Naive thymus-derived CD8-positive, alpha-beta T cell (primary cell): Measurements from ENCODE around the gene PITPNB. TPM values are rescaled to one million over a fixed set of nuclear protein-coding genes. Genes with fewer than 3 reads are reported as not detected.
A peak's percentile ranks its signal among the peaks of the same experiment; 100 is the strongest.

Experiments used
- ATAC-seq, 2 donors: fragments of 150-1000 bp; cut with Tn5 transposase in 1 of 2; sonication (Bioruptor Pico), chemical (Tn5 transposase) in 1 of 2; 1 replicate in 1 of 2; 2 replicates in 1 of 2; pipeline ENCODE4 v1.10.0; 2021; ENCODE audit warnings: mild to moderate bottlenecking in 2 of 2, moderate library complexity in 2 of 2
- POLR2A ChIA-PET: fragments of 350-600 bp; sonication (Branson Sonifier 250); formaldehyde crosslinking; loops from one replicate; lab custom pipeline; 2021; ENCODE audit warnings: antibody characterized with exemption; lab: Charles Lee
- DNase-seq, 10 donors: peaks; one replicate each; pipeline versions ENCODE4 v3.0.0 to v3.0.0-alpha.2; 2020 to 2022
- H3K27ac Mint-ChIP-seq, 10 donors: one replicate each; pipeline ENCODE4 v1.8.0; 2020 to 2022; ENCODE audit warnings: mild to moderate bottlenecking in 10 of 10, mixed read lengths in 10 of 10, moderate library complexity in 4 of 10, inconsistent platforms in 1 of 10
- H3K27me3 Mint-ChIP-seq, 5 donors: one replicate each; pipeline ENCODE4 v1.8.0; 2021 to 2022; ENCODE audit warnings: mixed read lengths in 5 of 5
- H3K36me3 Mint-ChIP-seq, 3 donors: one replicate each; pipeline ENCODE4 v1.8.0; 2020 to 2022; ENCODE audit warnings: mixed read lengths in 3 of 3, mild to moderate bottlenecking in 2 of 3, inconsistent platforms in 1 of 3
- H3K4me1 Mint-ChIP-seq, 4 donors: one replicate each; pipeline ENCODE4 v1.8.0; 2021 to 2022; ENCODE audit warnings: mixed read lengths in 4 of 4
- H3K4me3 Mint-ChIP-seq, 10 donors: one replicate each; pipeline ENCODE4 v1.8.0; 2020 to 2022; ENCODE audit warnings: mild to moderate bottlenecking in 10 of 10, mixed read lengths in 10 of 10, moderate library complexity in 6 of 10, inconsistent platforms in 1 of 10
- H3K9me3 Mint-ChIP-seq, 9 donors: one replicate each; pipeline ENCODE4 v1.8.0; 2020 to 2022; ENCODE audit warnings: mixed read lengths in 9 of 9, mild to moderate bottlenecking in 3 of 9, inconsistent platforms in 1 of 9, moderate library complexity in 1 of 9
- polyA plus RNA-seq, 3 donors: library from polyadenylated mRNA; unstranded; fragments of 300-500 nt; fragmentation: Illumina TruSeq; gene quantifications; one replicate each; pipeline ENCODE4 v1.2.3, GENCODE V29; 2021
- total RNA-seq, 8 experiments: library from RNA in 2 of 8; stranded (reverse) in 2 of 8; gene quantifications; one replicate each; pipeline ENCODE4 v1.2.3 and lab custom pipeline; 2021 to 2026

Gene PITPNB
- total and polyA plus RNA-seq, 5 experiments from 2014 or later, result 58.7 to 76.2 (median 59.9) TPM

DNA sequence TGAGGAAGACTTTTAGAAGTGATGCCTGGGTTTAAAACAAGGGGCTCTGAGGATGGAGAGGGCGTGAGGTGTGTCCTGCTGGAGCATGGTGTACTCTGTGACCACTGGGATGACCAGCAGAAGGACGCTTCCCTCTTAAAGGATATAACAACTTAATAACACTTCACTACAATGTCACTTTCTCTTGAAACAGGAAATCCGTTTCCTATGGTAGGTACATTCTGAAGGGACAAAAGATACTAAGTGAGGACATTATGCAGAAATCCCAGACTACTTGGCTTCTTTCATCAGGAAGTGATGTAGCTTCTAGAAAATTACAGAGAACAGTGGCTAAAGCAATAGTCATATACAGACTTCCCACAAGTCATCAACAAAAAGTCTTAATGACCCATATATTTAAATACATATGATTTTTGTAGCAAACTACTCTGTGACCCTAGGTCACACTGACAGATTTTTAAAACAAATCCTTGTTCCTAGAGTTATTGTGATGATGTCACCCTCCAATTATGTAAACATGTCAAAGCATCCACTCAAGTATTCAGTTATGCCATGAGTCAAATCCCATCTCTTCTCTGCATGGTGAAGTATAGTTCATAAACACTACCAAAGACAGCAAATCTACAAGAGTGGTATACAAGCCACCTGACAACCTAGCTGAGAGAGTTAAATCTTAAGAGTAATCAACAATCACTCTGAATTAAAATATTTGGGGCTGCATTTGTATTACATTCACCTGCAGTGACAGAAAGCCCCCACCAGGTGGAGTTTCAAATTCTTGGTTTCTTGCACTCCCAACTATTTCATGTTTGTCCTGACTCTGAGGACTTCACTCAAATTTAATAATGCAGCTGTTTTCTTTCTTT, 32.8 kb downstream of the PITPNB start:
- ATAC-seq (peak in 1 of 2 donors; percentile 62), DNase-seq (peak in 9 of 10 donors; percentile 12 to 65 (median 37))
- no peaks in the 10 kb centered on the region for H3K27me3 Mint-ChIP-seq
- H3K27ac Mint-ChIP-seq, result peak overlapping the region in 2 of 10 donors; percentile 5 to 13
- POLR2A ChIA-PET, result no interaction called here
- peaks cover 7 to 20% (median 10%) of the 10 kb centered on the region in 4 donors for H3K4me1 Mint-ChIP-seq
- no peak overlapping the region for H3K4me3 Mint-ChIP-seq
- no peaks in the 10 kb centered on the region for H3K9me3 Mint-ChIP-seq
- H3K36me3 Mint-ChIP-seq, result peaks cover 0 to 66% (median 4%) of the 10 kb centered on the region in 3 donors

DNA sequence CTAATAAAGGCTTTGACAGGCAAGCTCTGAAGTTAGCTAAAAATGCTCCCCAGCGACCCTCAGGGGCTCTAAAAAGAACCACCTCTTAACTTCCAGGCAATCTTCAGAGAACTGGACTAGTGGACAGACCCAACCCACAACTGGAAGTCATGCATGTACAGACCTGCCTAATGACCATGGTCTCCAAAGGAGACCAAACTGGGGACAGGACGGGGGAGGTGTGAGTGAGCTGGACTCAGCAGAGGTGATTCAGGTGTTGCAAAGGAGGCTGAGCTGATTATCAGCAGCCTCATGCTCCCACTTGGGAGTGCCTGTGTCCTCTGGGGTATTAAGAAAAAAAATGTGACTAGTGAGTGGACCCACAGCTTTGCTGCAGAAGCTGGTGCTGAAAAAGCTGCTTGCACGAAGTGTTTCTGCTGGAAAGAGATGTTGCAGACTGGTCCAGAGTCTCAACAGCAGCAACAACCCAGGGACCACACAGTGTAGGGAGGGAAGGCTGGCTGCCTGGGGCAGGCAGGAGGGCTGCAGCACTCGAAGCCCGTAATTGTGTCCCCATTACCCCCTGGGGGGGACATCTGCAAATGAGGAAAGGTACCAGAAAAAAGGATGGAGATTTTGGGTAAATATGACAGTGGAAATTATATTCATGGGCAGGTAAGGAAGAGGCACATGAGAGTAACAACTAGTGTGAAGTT, 35.3 kb downstream of the PITPNB start:
- no peak for ATAC-seq
- Mint-ChIP-seq H3K36me3 (peaks cover 0 to 46% (median 4%) of the 10 kb centered on the region in 3 donors), H3K27ac (peak overlapping the region in 3 of 10 donors; percentile 0 to 39 (median 13)), H3K9me3 (no peaks in the 10 kb centered on the region), H3K4me3 (no peak overlapping the region), H3K4me1 (peaks cover 7 to 26% (median 14%) of the 10 kb centered on the region in 4 donors), H3K27me3 (no peaks in the 10 kb centered on the region)
- POLR2A ChIA-PET, result no interaction called here
- DNase-seq, result no peak

DNA sequence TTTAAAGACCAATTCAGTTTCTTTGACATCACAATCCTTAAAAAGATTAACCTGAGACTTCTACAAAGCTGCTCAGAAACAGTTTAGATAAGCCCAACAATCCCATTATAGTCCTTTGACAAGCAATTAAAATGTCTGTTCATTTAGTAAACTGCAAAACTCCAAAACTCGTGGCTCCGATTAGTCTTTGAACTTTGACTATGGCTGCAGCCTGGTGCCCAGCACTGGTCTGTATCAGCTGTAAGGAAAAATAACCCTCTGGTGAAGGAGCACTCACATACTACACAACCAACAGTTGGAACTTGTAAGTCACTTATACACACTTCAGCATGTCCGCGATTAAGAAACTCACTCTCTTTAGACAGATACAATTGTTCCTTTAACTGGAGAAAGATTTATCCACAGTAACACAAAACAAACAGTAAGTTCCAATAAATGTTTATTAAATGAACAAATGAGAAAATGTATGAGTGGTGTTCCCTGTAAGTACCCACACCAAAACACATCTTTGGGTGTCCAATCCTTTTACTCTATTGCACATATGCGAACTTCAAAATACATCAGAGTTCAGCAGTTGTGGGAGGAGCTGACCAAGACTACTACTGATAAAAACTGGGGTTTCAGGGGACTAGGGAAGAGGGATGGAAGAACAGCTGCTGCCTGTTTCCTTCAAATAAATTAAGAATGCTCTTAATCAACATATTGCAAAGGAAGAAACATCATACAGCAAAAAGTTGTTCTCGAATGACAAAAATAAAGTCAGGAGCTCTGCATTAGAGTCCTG, 36.4 kb downstream of the PITPNB start:
- ATAC-seq (no peak), DNase-seq (no peak)
- peak overlapping the region in 2 of 10 donors; percentile 33 to 34 for H3K27ac Mint-ChIP-seq
- POLR2A ChIA-PET, result interaction anchor here (0.6 kb wide), 1 partner anchor 916 kb away, joined by 6 read pairs; no protein-coding TSS in a partner anchor
- peaks cover 3 to 23% (median 15%) of the 10 kb centered on the region in 4 donors for H3K4me1 Mint-ChIP-seq
- no peak overlapping the region for H3K4me3 Mint-ChIP-seq
- no peaks in the 10 kb centered on the region for H3K27me3 Mint-ChIP-seq
- peaks cover 0 to 36% (median 4%) of the 10 kb centered on the region in 3 donors for H3K36me3 Mint-ChIP-seq
- H3K9me3 Mint-ChIP-seq, result no peaks in the 10 kb centered on the region

DNA sequence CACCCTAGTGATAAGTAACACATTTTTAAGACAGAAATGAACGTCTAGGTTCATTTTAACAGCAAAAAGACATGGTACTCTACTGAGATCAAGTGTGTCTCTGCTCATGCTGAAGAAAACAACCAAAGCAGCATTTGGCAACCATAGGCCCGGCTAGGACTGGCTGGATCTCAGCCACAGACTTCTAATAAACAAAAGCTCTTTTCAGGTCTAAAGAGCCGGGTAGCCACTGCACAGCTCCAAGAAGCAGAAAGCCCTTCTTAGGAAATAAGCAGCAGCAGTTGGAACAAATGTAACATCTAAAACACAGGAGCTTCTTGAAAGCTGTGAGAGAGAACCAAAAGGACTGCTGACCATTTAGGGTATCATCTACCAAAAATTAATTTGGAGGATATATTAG, 37.6 kb downstream of the PITPNB start:
- DNase-seq, result no peak
- Mint-ChIP-seq H3K36me3 (peaks cover 0 to 27% (median 4%) of the 10 kb centered on the region in 3 donors), H3K27ac (no peak overlapping the region), H3K27me3 (no peaks in the 10 kb centered on the region), H3K4me3 (no peak overlapping the region), H3K4me1 (peaks cover 6 to 27% (median 17%) of the 10 kb centered on the region in 4 donors), H3K9me3 (no peaks in the 10 kb centered on the region)
- POLR2A ChIA-PET, result no interaction called here
- ATAC-seq, result no peak

DNA sequence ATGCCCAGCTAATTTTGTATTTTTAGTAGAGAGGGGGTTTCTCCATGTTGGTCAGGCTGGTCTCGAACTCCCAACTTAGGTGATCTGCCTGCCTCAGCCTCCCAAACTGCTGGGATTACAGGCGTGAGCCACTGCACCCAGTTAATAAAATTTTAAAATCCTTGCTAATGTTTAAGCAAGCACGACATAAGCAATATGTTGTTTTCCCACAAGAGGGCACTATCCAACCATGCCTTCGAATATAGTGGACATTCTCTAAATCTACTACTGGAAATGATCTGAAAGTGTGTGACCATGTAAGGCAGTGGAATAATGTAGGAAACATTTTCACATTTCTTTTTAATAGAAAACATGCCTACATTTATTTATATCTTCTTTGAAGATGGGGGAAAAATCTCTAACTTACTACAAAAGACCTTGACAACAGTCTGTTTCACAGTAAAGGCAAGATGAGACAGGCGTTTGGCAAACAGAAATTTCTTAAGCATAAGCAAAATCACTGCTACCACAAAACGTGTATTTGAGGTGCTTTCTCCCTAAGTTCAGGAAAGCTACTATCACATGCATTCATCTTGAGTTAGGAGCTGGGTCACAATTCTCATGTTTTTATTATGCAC, 38.2 kb downstream of the PITPNB start:
- no peaks in the 10 kb centered on the region for H3K9me3 Mint-ChIP-seq
- peak overlapping the region in 2 of 10 donors; percentile 37 to 73 for H3K27ac Mint-ChIP-seq
- H3K36me3 Mint-ChIP-seq, result peaks cover 0 to 23% (median 4%) of the 10 kb centered on the region in 3 donors
- H3K4me1 Mint-ChIP-seq, result peaks cover 6 to 30% (median 22%) of the 10 kb centered on the region in 4 donors
- peak in 6 of 10 donors; percentile 7 to 42 (median 28) for DNase-seq
- POLR2A ChIA-PET, result interaction anchor here (0.7 kb wide), 1 partner anchor 706 kb away, joined by 3 read pairs; no protein-coding TSS in a partner anchor
- peak in 1 of 2 donors; percentile 48 for ATAC-seq
- no peaks in the 10 kb centered on the region for H3K27me3 Mint-ChIP-seq
- H3K4me3 Mint-ChIP-seq, result no peak overlapping the region

GRCh38 chr22:27879923-27880322, 39.1 kb downstream of the PITPNB start:
- Mint-ChIP-seq H3K4me3 (no peak overlapping the region), H3K9me3 (no peaks in the 10 kb centered on the region), H3K4me1 (peaks cover 9 to 39% (median 29%) of the 10 kb centered on the region in 4 donors), H3K27me3 (no peaks in the 10 kb centered on the region), H3K36me3 (peaks cover 0 to 20% (median 2%) of the 10 kb centered on the region in 3 donors), H3K27ac (no peak overlapping the region)
- POLR2A ChIA-PET, result interaction anchor here (0.7 kb wide), 1 partner anchor 714 kb away, joined by 4 read pairs; no protein-coding TSS in a partner anchor
- DNase-seq, result peak in 2 of 10 donors; percentile 7 to 14
- peak; percentile 34 to 49 for ATAC-seq

DNA sequence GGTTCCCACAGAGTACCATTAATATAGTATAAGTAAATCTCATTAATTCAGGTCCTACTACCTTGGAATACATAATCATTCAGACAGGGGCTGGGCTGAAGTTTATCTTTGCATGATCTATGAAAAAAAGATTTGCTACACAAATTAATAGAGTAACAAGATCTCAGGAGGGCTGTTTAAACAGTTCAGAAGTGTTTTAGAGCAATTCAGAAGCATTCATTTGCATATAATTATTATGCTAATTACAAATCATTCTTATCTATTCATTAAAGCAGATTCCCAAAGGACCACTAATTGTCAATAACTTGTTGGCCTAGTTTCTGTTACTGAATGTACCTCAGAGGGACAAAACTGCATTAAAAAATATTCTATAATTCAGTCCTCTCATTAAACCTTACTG, 40.5 kb downstream of the PITPNB start:
- Mint-ChIP-seq H3K4me1 (peaks cover 9 to 33% (median 30%) of the 10 kb centered on the region in 4 donors), H3K9me3 (no peaks in the 10 kb centered on the region), H3K4me3 (no peak overlapping the region), H3K27ac (no peak overlapping the region), H3K36me3 (peaks cover 0 to 22% (median 0%) of the 10 kb centered on the region in 3 donors), H3K27me3 (no peaks in the 10 kb centered on the region)
- DNase-seq (no peak), ATAC-seq (no peak)
- POLR2A ChIA-PET, result no interaction called here

- H3K27me3 Mint-ChIP-seq, result no peaks in the 10 kb centered on the region
- peaks cover 9 to 33% (median 30%) of the 10 kb centered on the region in 4 donors for H3K4me1 Mint-ChIP-seq
- POLR2A ChIA-PET, result no interaction called here
- no peaks in the 10 kb centered on the region for H3K9me3 Mint-ChIP-seq
- no peak for DNase-seq
- H3K4me3 Mint-ChIP-seq, result no peak overlapping the region
- H3K27ac Mint-ChIP-seq, result no peak overlapping the region
- H3K36me3 Mint-ChIP-seq, result peaks cover 0 to 28% (median 6%) of the 10 kb centered on the region in 3 donors
- no peak for ATAC-seq
These were observed 41.6 kb downstream of the PITPNB start for GRCh38 chr22:27877501-27877900.

GRCh38 chr22:27876684-27877083, 42.4 kb downstream of the PITPNB start:
- Mint-ChIP-seq H3K27ac (peak overlapping the region in 3 of 10 donors; percentile 30 to 73 (median 67)), H3K4me1 (peaks cover 9 to 35% (median 31%) of the 10 kb centered on the region in 4 donors), H3K36me3 (peaks cover 0 to 33% (median 12%) of the 10 kb centered on the region in 3 donors), H3K27me3 (no peaks in the 10 kb centered on the region), H3K9me3 (no peaks in the 10 kb centered on the region), H3K4me3 (peak overlapping the region in 1 of 10 donors; percentile 7)
- DNase-seq, result no peak
- no peak for ATAC-seq
- POLR2A ChIA-PET, result no interaction called here

GRCh38 chr22:27875951-27876350, 43.1 kb downstream of the PITPNB start:
- DNase-seq (peak in 5 of 10 donors; percentile 24 to 57 (median 47)), ATAC-seq (peak; percentile 87 to 95)
- Mint-ChIP-seq H3K36me3 (peaks cover under 1 to 40% (median 16%) of the 10 kb centered on the region in 3 donors), H3K4me3 (peak overlapping the region in 9 of 10 donors; percentile 10 to 64 (median 42)), H3K27ac (peak overlapping the region; percentile 15 to 69 (median 41)), H3K27me3 (no peaks in the 10 kb centered on the region), H3K4me1 (peaks cover 9 to 36% (median 30%) of the 10 kb centered on the region in 4 donors), H3K9me3 (no peaks in the 10 kb centered on the region)
- POLR2A ChIA-PET, result no interaction called here

DNA sequence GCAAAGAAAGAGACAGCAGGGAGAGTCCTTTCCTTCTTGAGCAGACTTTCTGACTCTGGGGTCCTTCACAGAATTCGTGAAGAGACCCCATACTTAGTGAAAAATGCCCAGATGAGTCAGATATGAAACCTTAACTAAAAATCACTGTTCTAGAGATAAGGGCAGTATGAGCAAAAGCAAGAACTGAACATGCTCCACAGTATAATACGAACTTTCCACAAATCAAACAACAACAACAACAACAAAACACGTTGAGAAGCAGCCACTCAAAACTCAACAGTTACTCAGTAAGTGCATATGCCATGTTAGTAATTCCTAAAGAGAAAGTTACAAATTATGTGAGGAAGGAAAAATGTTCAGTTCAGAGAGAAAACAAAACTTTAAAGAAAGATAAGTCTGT, 44.3 kb downstream of the PITPNB start:
- Mint-ChIP-seq H3K27me3 (no peaks in the 10 kb centered on the region), H3K27ac (peak overlapping the region in 1 of 10 donors; percentile 7), H3K4me1 (peaks cover 7 to 35% (median 32%) of the 10 kb centered on the region in 4 donors), H3K4me3 (no peak overlapping the region), H3K9me3 (no peaks in the 10 kb centered on the region), H3K36me3 (peaks cover 5 to 52% (median 18%) of the 10 kb centered on the region in 3 donors)
- DNase-seq (no peak), ATAC-seq (no peak)
- POLR2A ChIA-PET, result interaction anchor here (0.6 kb wide), 1 partner anchor 1639 kb away, joined by 4 read pairs; no protein-coding TSS in a partner anchor
